ENCODE results near the gene ARHGAP22. TPM values are rescaled to one million over a fixed set of nuclear protein-coding genes. Genes with fewer than 3 reads are reported as not detected.

The ARHGAP22 gene
- total and polyA plus RNA-seq, 2 experiments from 2014 or later: 41.9 to 44.4 TPM

DNA sequence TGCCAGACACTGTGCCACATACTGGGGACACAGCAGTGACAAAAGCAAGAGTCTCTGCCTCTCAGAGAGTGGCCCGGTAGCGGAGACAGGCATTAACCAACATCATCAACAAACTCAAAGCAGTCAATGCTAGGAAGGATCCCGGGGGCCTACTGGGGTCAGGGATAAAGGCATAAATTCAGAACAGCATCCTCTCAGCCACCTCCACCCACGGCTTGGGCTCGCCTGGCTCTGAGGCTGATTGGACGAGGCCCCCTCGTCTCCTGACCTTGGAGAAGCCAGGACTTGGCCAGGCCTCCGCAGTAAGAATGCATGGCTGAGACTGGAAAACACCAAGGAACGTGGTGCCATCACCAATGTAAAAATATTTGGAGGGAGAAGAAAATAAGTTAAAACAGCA lies 102.1 kb downstream of the ARHGAP22 start:
- no peak for DNase-seq
- peaks cover 96% of the 10 kb centered on the region for H3K79me2 ChIP-seq (ENCODE audit: insufficient read depth)
- H4K20me1 ChIP-seq (ENCODE audit: insufficient read depth): peaks cover 11% of the 10 kb centered on the region
- H3F3A ChIP-seq (ENCODE audit: insufficient read depth): peaks cover 14% of the 10 kb centered on the region
- H3K4me1 ChIP-seq (ENCODE audit: insufficient read depth): peaks cover under 1% of the 10 kb centered on the region
- H3K9me3 ChIP-seq (ENCODE audit: low read depth): no peaks in the 10 kb centered on the region
- no peak overlapping the region for H3K4me2 ChIP-seq (ENCODE audit: unreplicated experiment)
- H3K9me2 ChIP-seq (ENCODE audit: insufficient read depth): no peaks in the 10 kb centered on the region
- no peaks in the 10 kb centered on the region for H3K27me3 ChIP-seq (replicated peaks; ENCODE audit: insufficient read depth)
- no peak overlapping the region for H2AFZ ChIP-seq
- TF ChIP-seq EZH2phosphoT487 (IDR thresholded peaks at IDR 0.05; ENCODE audit: insufficient read depth, low read depth) (no peak), EZH2 (IDR thresholded peaks at IDR 0.05; ENCODE audit: insufficient read depth, poor library complexity, severe bottlenecking) (no peak)
- WGBS, 2 experiments (ENCODE audit: low coverage in 1 of 2, low lambda C conversion rate in 2 of 2, missing lambda C conversion rate in 2 of 2): 88% methylated on average over 9 of the region's 9 CpGs
- no peak overlapping the region for H3K4me3 ChIP-seq
- no peak overlapping the region for H3K27ac ChIP-seq
- in situ Hi-C loops (cut with MboI): no loop called here
- peaks cover 3% of the 10 kb centered on the region; the same call in 1 of the 2 replicates for H3K36me3 ChIP-seq (ENCODE audit: low read depth)
- no peak overlapping the region for H3K9ac ChIP-seq

- Histone ChIP-seq H3K4me1 (ENCODE audit: insufficient read depth) (peaks cover 8% of the 10 kb centered on the region), H3K79me2 (ENCODE audit: insufficient read depth) (peaks cover 96% of the 10 kb centered on the region), H4K20me1 (ENCODE audit: insufficient read depth) (peaks cover 7% of the 10 kb centered on the region), H3F3A (ENCODE audit: insufficient read depth) (peaks cover 14% of the 10 kb centered on the region), H3K27ac (no peak overlapping the region), H3K4me3 (no peak overlapping the region), H3K9ac (no peak overlapping the region), H3K27me3 (replicated peaks; ENCODE audit: insufficient read depth) (no peaks in the 10 kb centered on the region), H3K4me2 (ENCODE audit: unreplicated experiment) (no peak overlapping the region), H3K36me3 (ENCODE audit: low read depth) (peaks cover 3% of the 10 kb centered on the region; the same call in 1 of the 2 replicates), H3K9me2 (ENCODE audit: insufficient read depth) (no peaks in the 10 kb centered on the region), H2AFZ (no peak overlapping the region), H3K9me3 (ENCODE audit: low read depth) (no peaks in the 10 kb centered on the region)
- 86 to 87% methylated on average over 6 of the region's 6 CpGs for WGBS, 2 experiments (ENCODE audit: low coverage in 1 of 2, low lambda C conversion rate in 2 of 2, missing lambda C conversion rate in 2 of 2)
- in situ Hi-C loops (cut with MboI): no loop called here
- TF ChIP-seq EZH2 (IDR thresholded peaks at IDR 0.05; ENCODE audit: insufficient read depth, poor library complexity, severe bottlenecking): no peak
- no peak for TF ChIP-seq EZH2phosphoT487 (IDR thresholded peaks at IDR 0.05; ENCODE audit: insufficient read depth, low read depth)
- DNase-seq: no peak
Measured at GRCh38 chr10:48501787-48502771, 102.8 kb downstream of the ARHGAP22 start.

- peaks cover 5% of the 10 kb centered on the region for H4K20me1 ChIP-seq (ENCODE audit: insufficient read depth)
- peaks cover 13% of the 10 kb centered on the region for H3K4me1 ChIP-seq (ENCODE audit: insufficient read depth)
- H2AFZ ChIP-seq: no peak overlapping the region
- in situ Hi-C loops (cut with MboI): no loop called here
- peaks cover 14% of the 10 kb centered on the region for H3F3A ChIP-seq (ENCODE audit: insufficient read depth)
- no peak overlapping the region for H3K4me2 ChIP-seq (ENCODE audit: unreplicated experiment)
- 55 to 59% methylated on average over 2 of the region's 2 CpGs for WGBS, 2 experiments (ENCODE audit: low coverage in 1 of 2, low lambda C conversion rate in 2 of 2, missing lambda C conversion rate in 2 of 2)
- no peaks in the 10 kb centered on the region for H3K27me3 ChIP-seq (replicated peaks; ENCODE audit: insufficient read depth)
- no peak overlapping the region for H3K4me3 ChIP-seq
- no peaks in the 10 kb centered on the region for H3K9me3 ChIP-seq (ENCODE audit: low read depth)
- peaks cover 3% of the 10 kb centered on the region; the same call in 1 of the 2 replicates for H3K36me3 ChIP-seq (ENCODE audit: low read depth)
- DNase-seq: no peak
- TF ChIP-seq EZH2phosphoT487 (IDR thresholded peaks at IDR 0.05; ENCODE audit: insufficient read depth, low read depth) (no peak), EZH2 (IDR thresholded peaks at IDR 0.05; ENCODE audit: insufficient read depth, poor library complexity, severe bottlenecking) (no peak)
- H3K9me2 ChIP-seq (ENCODE audit: insufficient read depth): no peaks in the 10 kb centered on the region
- H3K27ac ChIP-seq: no peak overlapping the region
- peaks cover 96% of the 10 kb centered on the region for H3K79me2 ChIP-seq (ENCODE audit: insufficient read depth)
- no peak overlapping the region for H3K9ac ChIP-seq
Measured at GRCh38 chr10:48501226-48501625, 103.6 kb downstream of the ARHGAP22 start.

DNA sequence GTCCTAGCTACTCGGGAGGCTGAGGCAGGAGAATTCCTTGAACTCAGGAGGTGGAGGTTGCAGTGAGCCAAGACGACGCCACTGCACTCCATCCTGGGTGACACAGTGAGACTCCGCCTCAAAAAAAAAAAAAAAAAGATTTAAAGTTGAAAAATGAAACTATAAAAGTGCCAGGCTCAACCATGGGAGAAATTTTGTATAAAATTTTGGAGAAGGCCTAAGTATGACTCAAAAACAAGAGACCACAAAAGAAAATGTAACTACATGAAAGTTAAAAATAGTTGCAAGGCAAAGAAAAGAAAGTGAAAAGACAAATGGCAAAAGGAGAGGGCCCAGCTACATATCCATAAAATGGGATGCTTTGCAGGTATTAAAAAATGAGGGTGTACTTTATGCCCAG lies 104.1 kb downstream of the ARHGAP22 start:
- H3K79me2 ChIP-seq (ENCODE audit: insufficient read depth): peaks cover 96% of the 10 kb centered on the region
- no peaks in the 10 kb centered on the region for H3K27me3 ChIP-seq (replicated peaks; ENCODE audit: insufficient read depth)
- H4K20me1 ChIP-seq (ENCODE audit: insufficient read depth): no peaks in the 10 kb centered on the region; the same call in 1 of the 2 replicates
- H3K9ac ChIP-seq: no peak overlapping the region
- H3K9me2 ChIP-seq (ENCODE audit: insufficient read depth): no peaks in the 10 kb centered on the region
- DNase-seq: no peak
- H3K36me3 ChIP-seq (ENCODE audit: low read depth): peaks cover 3% of the 10 kb centered on the region; the same call in 1 of the 2 replicates
- no peak overlapping the region for H2AFZ ChIP-seq
- H3K4me2 ChIP-seq (ENCODE audit: unreplicated experiment): no peak overlapping the region
- peaks cover 13% of the 10 kb centered on the region for H3K4me1 ChIP-seq (ENCODE audit: insufficient read depth)
- no peak overlapping the region for H3K27ac ChIP-seq
- H3K9me3 ChIP-seq (ENCODE audit: low read depth): no peaks in the 10 kb centered on the region
- 95 to 97% methylated on average over 4 of the region's 4 CpGs for WGBS, 2 experiments (ENCODE audit: low coverage in 1 of 2, low lambda C conversion rate in 2 of 2, missing lambda C conversion rate in 2 of 2)
- no peak for TF ChIP-seq EZH2 (IDR thresholded peaks at IDR 0.05; ENCODE audit: insufficient read depth, poor library complexity, severe bottlenecking)
- no peak for TF ChIP-seq EZH2phosphoT487 (IDR thresholded peaks at IDR 0.05; ENCODE audit: insufficient read depth, low read depth)
- H3K4me3 ChIP-seq: no peak overlapping the region
- peaks cover 14% of the 10 kb centered on the region for H3F3A ChIP-seq (ENCODE audit: insufficient read depth)
- in situ Hi-C loops (cut with MboI): no loop called here
